ENCODE measurements around the gene METTL8. TPM values are rescaled to one million over a fixed set of nuclear protein-coding genes. Genes with fewer than 3 reads are reported as not detected.
A peak's percentile ranks its signal among the peaks of the same experiment; 100 is the strongest.

Gene METTL8
- total RNA-seq, 2 experiments from 2014 or later, result 20.4 to 33.7 TPM

DNA sequence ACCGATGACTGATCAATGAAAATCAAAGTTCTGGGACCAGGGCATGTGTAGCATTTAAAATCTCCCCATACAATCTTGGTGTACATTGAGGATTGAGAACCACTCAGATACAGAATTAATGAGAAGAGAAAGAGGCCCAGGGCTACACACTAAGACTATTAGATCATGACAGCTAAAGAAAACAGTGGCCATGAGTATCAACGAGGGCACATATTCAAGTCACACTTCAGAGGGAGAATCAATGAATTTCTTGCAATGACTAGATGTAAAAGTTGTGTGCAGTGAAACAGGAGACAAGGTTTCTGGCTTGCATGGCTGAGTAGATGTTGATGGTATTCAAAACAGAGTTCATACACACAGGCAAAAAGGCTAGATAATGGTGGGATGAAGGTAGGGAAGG lies 29.1 kb downstream of the METTL8 start:
- Mint-ChIP-seq H3K9me3 (ENCODE audit: low read depth) (peaks cover 9% of the 10 kb centered on the region), H3K27ac (no peak overlapping the region)
- CTCF ChIA-PET, result no interaction called here

DNA sequence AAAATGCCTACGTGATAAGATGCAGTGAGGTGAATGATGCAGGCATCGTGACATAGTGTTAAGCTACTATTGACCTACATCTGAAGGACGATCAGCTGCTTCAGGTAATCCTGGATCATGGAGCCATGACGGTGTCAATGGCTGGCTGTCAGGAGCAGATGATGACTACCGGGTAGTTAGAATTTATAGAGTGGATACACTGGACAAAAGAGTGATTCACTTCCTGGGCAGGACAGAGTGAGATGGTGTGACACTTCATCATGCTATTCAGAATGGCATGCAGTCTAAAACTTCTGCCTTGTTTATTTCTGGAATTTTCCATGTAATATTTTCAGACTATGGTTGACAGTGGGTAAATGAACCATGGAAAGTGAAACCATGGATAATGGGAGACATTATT lies 29.5 kb downstream of the METTL8 start:
- peaks cover 9% of the 10 kb centered on the region for H3K9me3 Mint-ChIP-seq (ENCODE audit: low read depth)
- peaks cover 46% of the 10 kb centered on the region for H3K36me3 Mint-ChIP-seq
- no peak overlapping the region for H3K4me3 Mint-ChIP-seq
- H3K27me3 Mint-ChIP-seq, result no peaks in the 10 kb centered on the region
- DNase-seq, result no peak
- no peak overlapping the region for H3K27ac Mint-ChIP-seq
- ATAC-seq, result no peak
- peaks cover 40% of the 10 kb centered on the region for H3K4me1 Mint-ChIP-seq
- CTCF ChIA-PET, result no interaction called here

More for the DNA sequence above, 29.1 kb downstream of the METTL8 start:
- H3K27me3 Mint-ChIP-seq, result no peaks in the 10 kb centered on the region
- peaks cover 42% of the 10 kb centered on the region for H3K4me1 Mint-ChIP-seq
- no peak overlapping the region for H3K4me3 Mint-ChIP-seq
- peaks cover 46% of the 10 kb centered on the region for H3K36me3 Mint-ChIP-seq
- DNase-seq (no peak), ATAC-seq (no peak)

DNA sequence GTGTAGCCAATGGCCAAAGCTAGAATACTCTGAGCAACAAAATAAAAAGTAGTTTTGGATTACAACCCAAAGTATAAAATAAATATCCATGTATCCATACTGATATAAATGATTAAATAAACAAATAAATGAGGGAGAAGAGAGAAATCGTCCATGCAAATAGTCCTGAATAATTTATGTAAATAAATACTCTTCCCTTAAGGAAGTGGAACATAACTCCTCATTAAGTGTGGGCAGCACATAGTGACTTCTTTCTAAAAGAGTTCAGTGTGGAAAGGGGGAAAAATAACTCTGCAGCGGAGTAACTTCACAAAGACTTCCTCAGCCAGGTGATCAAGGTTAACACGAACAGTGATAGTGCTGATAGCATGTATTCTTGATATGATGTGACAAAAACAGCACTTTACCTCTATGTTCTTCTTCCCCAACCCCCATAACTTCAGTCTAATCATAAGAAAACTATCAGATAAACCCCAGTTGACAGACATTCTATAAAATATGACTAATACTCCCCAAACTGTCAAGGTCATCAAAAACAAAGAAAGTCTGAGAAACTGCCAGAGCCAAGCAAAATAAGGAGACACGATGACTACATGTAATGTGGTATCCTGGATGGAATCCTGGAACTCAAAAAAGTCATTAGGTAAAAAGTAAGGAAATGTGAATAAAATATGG lies 30.7 kb downstream of the METTL8 start:
- H3K27me3 Mint-ChIP-seq, result no peaks in the 10 kb centered on the region

DNA sequence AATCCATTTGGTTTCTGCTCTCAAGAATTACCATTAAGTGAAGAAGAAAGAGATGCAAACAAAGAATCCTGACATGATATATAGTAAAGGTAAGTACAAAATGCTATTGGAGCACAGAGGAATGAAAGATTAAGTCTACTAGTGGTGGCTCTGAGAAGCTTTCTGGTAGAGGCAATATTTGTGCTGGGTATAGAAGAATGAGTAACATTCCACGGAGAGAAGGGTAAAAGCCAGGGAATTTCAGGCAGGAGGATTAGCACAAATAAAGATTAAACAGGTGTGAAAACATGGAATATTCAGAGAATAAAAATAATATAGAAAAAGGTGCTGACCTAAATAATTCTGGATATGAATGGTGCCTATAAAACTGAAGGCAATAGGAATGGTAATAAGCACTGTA lies 31.8 kb downstream of the METTL8 start:
- Mint-ChIP-seq H3K4me3 (no peak overlapping the region), H3K27ac (no peak overlapping the region), H3K27me3 (no peaks in the 10 kb centered on the region), H3K36me3 (peaks cover 56% of the 10 kb centered on the region), H3K4me1 (peaks cover 33% of the 10 kb centered on the region), H3K9me3 (ENCODE audit: low read depth) (peaks cover 10% of the 10 kb centered on the region)
- CTCF ChIA-PET, result interaction anchor here (1.3 kb wide), 1 partner anchor 15 kb away, joined by 3 read pairs; no protein-coding TSS in a partner anchor
- ATAC-seq (no peak), DNase-seq (no peak)

More for the DNA sequence above, 30.7 kb downstream of the METTL8 start:
- Mint-ChIP-seq H3K27ac (no peak overlapping the region), H3K4me3 (no peak overlapping the region), H3K9me3 (ENCODE audit: low read depth) (peaks cover 9% of the 10 kb centered on the region), H3K36me3 (peaks cover 49% of the 10 kb centered on the region), H3K4me1 (peaks cover 43% of the 10 kb centered on the region)
- DNase-seq (no peak), ATAC-seq (no peak)
- CTCF ChIA-PET, result no interaction called here

DNA sequence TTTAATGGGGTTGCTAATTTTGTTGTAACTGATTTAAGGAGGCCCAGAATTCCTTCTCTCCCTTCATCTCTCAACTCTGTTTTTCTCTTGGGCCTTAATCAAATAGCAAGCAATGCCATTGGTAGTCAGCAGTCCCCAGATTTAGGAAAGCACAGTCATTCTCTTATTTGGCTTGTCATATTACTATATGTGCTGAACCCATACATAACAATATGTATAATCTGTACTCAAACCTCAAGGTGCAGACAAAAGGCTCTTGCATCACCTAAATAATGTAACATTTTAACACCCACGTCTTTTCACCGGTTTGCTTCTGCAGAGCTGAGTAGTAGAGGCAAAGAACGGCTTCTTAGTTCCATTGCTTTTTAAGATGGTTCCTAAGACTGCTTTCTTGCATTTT lies 33.4 kb downstream of the METTL8 start:
- no peak for DNase-seq
- Mint-ChIP-seq H3K4me3 (no peak overlapping the region), H3K27ac (no peak overlapping the region), H3K27me3 (no peaks in the 10 kb centered on the region), H3K36me3 (peaks cover 51% of the 10 kb centered on the region), H3K4me1 (peaks cover 24% of the 10 kb centered on the region), H3K9me3 (ENCODE audit: low read depth) (peaks cover 10% of the 10 kb centered on the region)
- no peak for ATAC-seq
- CTCF ChIA-PET, result interaction anchor here (1.3 kb wide), 1 partner anchor 16 kb away, joined by 3 read pairs; no protein-coding TSS in a partner anchor

DNA sequence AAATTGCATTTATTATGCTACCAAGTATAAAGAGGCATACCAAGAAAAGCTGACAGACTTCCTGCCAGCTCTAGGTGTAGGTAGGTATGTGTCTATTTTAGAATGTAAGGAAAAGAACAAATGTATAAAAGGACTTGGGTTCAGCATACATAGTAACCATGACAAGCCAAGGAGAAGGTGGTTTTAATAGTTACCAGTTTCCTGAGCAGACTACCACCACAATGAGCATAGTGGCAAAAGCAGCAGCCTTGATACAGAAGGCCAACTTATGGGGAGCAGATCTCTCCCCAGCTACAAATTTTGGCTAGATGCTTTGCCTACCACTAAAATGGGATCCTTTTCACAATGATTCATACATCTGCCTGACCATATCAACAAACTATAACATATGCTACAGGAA lies 34.5 kb downstream of the METTL8 start:
- Mint-ChIP-seq H3K4me3 (no peak overlapping the region), H3K27ac (no peak overlapping the region), H3K36me3 (peaks cover 45% of the 10 kb centered on the region), H3K4me1 (peaks cover 18% of the 10 kb centered on the region), H3K27me3 (no peaks in the 10 kb centered on the region), H3K9me3 (ENCODE audit: low read depth) (peaks cover 10% of the 10 kb centered on the region)
- DNase-seq (no peak), ATAC-seq (peak; percentile 23)
- CTCF ChIA-PET, result interaction anchor here (1.1 to 1.5 kb wide), 3 partner anchors 9 to 17 kb away, joined by 3 to 5 read pairs (median 3); no protein-coding TSS in a partner anchor

DNA sequence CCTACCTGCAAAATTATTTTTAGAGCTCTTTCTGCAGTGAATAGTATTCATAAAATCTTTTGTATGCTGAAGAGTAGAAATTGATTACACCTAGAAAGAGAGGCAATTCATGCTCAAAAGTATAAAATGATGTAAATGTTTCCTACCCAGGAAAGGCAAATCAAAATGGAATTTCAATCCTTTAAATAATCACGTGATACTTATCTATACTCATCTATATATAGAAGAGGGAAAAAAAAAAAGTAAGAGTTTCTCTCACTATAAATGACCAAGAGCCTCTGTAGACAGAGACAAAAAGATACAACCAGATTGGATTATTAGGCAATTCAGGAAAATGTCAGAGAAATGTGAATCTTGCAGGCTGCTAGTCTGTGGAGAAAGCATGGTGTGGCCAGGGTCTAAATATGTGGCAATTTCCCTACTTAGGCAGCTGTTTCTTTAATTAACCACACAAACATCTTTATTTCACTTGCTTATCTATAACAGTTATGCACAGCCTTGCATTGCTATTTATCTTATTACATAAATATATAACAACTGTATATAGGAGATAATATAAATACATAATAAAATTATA lies 39.5 kb downstream of the METTL8 start:
- Mint-ChIP-seq H3K4me1 (peaks cover 34% of the 10 kb centered on the region), H3K27ac (no peak overlapping the region), H3K36me3 (peaks cover 24% of the 10 kb centered on the region), H3K27me3 (no peaks in the 10 kb centered on the region), H3K4me3 (no peak overlapping the region), H3K9me3 (ENCODE audit: low read depth) (peaks cover 4% of the 10 kb centered on the region)
- DNase-seq, result no peak
- CTCF ChIA-PET, result interaction anchor here (0.8 kb wide), 1 partner anchor 22 kb away, joined by 3 read pairs; no protein-coding TSS in a partner anchor
- no peak for ATAC-seq

DNA sequence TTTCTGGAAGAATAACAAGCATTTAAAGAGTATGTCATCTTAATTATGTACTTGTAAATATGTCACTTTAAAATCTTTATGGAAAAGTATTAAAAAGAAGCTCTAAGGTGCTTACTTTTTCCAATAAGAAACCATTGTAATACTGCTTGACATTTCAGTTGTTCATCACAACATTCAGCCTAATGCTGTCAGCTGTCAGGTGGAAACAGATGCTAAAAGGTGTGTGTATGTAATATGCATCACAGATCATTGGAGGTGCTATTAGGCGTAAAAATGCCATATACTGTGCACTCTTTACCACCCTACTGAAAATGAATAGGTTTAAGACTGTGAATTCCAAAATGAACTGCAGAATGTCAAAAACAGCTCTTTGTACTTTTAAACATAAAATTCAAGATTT lies 40.3 kb downstream of the METTL8 start:
- DNase-seq (no peak), ATAC-seq (no peak)
- no peak overlapping the region for H3K4me3 Mint-ChIP-seq
- peaks cover 24% of the 10 kb centered on the region for H3K36me3 Mint-ChIP-seq
- peaks cover 29% of the 10 kb centered on the region for H3K4me1 Mint-ChIP-seq
- CTCF ChIA-PET, result interaction anchor here (0.6 to 0.7 kb wide), 2 partner anchors 12 to 434 kb away, joined by 3 to 5 read pairs; no protein-coding TSS in a partner anchor
- no peak overlapping the region for H3K27ac Mint-ChIP-seq
- peaks cover 4% of the 10 kb centered on the region for H3K9me3 Mint-ChIP-seq (ENCODE audit: low read depth)
- H3K27me3 Mint-ChIP-seq, result no peaks in the 10 kb centered on the region

DNA sequence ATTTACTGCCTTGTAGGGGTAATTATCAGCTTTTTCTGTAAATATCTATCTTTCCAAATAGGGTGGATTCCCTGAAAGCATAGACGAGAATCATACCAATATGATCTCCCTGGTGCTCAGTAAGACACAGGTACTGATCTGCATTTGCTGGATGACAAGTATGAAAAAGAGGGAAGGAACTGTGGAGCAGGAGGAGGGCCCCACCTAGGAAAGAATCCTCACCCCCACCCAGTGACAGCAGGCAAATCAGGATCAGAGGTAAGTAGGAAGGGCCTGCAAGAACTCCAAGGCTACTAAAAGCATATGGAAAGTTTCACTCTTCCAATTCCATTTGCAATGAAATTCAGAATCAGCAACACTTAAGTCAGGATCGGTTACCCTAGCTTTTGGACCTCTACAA lies 42.3 kb downstream of the METTL8 start:
- no peak overlapping the region for H3K4me3 Mint-ChIP-seq
- CTCF ChIA-PET, result no interaction called here
- H3K27me3 Mint-ChIP-seq, result no peaks in the 10 kb centered on the region
- peaks cover 2% of the 10 kb centered on the region for H3K9me3 Mint-ChIP-seq (ENCODE audit: low read depth)
- DNase-seq (no peak), ATAC-seq (no peak)
- H3K27ac Mint-ChIP-seq, result no peak overlapping the region
- peaks cover 15% of the 10 kb centered on the region for H3K36me3 Mint-ChIP-seq
- peaks cover 27% of the 10 kb centered on the region for H3K4me1 Mint-ChIP-seq

DNA sequence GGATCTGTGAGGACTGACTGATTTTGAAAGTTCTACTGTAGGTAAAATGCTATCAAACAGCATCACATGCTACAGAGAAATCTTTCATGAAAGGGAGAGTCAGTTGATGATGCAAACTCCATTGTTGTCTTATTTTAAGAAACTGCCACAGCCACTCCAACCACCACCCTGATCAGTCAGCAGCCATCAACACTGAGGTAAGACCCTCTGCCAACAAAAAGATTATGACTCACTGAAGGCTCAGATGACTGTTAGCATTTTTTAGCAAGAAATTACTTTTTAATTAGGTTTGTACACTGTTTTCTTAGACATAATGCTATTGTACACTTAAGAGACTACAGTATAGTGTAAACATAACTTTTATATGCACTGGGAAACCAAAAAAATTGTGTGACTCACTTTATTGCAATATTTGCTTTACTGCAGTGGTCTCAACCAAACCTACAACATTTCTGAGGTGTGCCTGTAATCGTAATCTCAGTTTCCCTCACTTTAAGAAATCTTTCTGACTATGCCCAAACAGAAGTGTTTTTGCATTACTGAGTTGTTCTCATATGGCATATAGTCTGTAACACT lies 42.8 kb downstream of the METTL8 start:
- Mint-ChIP-seq H3K27ac (no peak overlapping the region), H3K9me3 (ENCODE audit: low read depth) (no peaks in the 10 kb centered on the region), H3K36me3 (peaks cover 15% of the 10 kb centered on the region), H3K4me1 (peaks cover 27% of the 10 kb centered on the region), H3K4me3 (no peak overlapping the region), H3K27me3 (no peaks in the 10 kb centered on the region)
- DNase-seq, result peak; percentile 70
- CTCF ChIA-PET, result no interaction called here
- peak; percentile 75 for ATAC-seq

DNA sequence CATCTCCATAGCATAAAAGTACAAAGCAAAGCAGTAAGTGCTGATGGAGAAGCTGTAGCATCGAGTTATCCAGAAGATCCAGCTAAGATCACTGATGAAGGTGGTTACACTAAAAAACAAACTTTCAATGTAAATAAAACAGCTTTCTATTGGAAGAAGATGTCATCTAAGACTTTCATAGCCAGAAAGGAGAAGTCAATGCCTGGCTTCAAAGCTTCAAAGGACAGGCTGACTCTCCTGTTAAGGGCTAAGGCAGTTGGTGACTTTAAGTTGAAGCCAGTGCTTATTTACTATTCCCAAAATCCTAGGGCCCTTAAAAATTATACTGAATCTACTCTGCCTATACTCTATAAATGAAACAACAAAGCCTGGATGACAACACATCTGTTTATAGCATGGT lies 44.0 kb downstream of the METTL8 start:
- no peaks in the 10 kb centered on the region for H3K9me3 Mint-ChIP-seq (ENCODE audit: low read depth)
- ATAC-seq (no peak), DNase-seq (no peak)
- no peak overlapping the region for H3K4me3 Mint-ChIP-seq
- CTCF ChIA-PET, result no interaction called here
- H3K4me1 Mint-ChIP-seq, result peaks cover 29% of the 10 kb centered on the region
- H3K27ac Mint-ChIP-seq, result no peak overlapping the region
- H3K27me3 Mint-ChIP-seq, result no peaks in the 10 kb centered on the region
- peaks cover 15% of the 10 kb centered on the region for H3K36me3 Mint-ChIP-seq

DNA sequence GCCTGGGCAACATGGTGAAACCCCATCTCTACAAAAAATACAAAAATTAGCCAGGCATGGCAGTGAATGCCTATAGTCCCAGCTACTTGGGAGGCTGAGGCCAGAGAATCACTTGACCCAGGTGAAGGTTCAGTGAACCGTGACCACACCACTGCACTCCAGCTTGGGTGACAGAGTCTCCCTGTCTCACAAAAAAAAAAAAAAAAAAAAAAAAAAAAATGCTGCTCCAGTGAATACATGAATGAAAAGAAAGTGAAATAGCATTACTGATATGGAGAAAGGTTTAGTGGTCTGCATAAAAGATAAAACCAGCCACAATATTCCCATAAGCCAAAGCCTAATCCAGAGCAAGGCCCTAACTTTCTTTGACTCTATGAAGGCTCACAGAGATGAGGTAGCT lies 44.5 kb downstream of the METTL8 start:
- Mint-ChIP-seq H3K9me3 (ENCODE audit: low read depth) (no peaks in the 10 kb centered on the region), H3K27me3 (no peaks in the 10 kb centered on the region), H3K27ac (no peak overlapping the region), H3K36me3 (peaks cover 15% of the 10 kb centered on the region), H3K4me3 (no peak overlapping the region), H3K4me1 (peaks cover 29% of the 10 kb centered on the region)
- CTCF ChIA-PET, result interaction anchor here (1.5 kb wide), 1 partner anchor 9 kb away, joined by 5 read pairs; no protein-coding TSS in a partner anchor
- no peak for ATAC-seq
- DNase-seq, result no peak

DNA sequence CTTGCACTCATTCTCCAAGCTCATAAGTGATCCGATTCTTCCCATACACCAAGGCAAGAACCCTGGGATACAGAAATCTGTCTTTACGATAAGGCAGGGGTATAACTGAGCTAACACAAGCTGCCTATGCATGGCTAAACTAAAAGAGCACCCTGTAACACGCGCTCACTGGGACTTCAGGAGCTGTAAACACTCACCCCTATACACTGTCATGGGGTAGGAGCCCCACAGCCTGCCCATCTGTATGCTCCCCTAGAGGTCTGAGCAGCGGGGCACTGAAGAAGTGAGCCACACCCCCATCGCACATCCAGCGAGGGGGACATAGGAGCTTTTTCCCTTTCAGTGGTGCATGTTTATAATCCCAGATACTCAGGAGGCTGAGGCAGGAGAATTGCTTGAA lies 46.7 kb downstream of the METTL8 start:
- H3K4me3 Mint-ChIP-seq, result no peak overlapping the region
- CTCF ChIA-PET, result interaction anchor here (1.0 kb wide), 1 partner anchor 29 kb away, joined by 3 read pairs; no protein-coding TSS in a partner anchor
- DNase-seq, result no peak
- no peak overlapping the region for H3K27ac Mint-ChIP-seq
- ATAC-seq, result no peak
- H3K36me3 Mint-ChIP-seq, result peaks cover 23% of the 10 kb centered on the region
- H3K4me1 Mint-ChIP-seq, result peaks cover 26% of the 10 kb centered on the region
- H3K27me3 Mint-ChIP-seq, result no peaks in the 10 kb centered on the region
- H3K9me3 Mint-ChIP-seq (ENCODE audit: low read depth), result no peaks in the 10 kb centered on the region

DNA sequence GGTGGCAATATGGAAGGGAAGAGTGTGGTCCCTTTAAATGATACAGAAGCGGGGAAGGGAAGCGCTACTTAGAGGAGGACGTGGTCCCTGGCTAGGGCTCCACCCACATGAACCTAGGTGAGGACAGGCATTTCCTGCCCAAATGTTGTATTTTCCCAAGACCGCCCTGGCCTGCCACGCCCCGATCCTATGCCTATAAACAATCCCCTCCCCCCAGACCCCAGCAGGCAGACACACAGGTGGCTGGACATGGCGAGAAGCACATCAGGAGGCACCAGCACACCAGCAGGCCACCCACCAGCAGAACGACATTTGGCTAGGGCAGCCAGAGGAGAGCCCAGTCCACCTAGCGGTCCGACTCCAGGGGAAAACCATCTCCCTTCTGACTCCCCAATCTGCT lies 47.2 kb downstream of the METTL8 start:
- H3K4me1 Mint-ChIP-seq, result peaks cover 23% of the 10 kb centered on the region
- CTCF ChIA-PET, result interaction anchor here (1.0 kb wide), 1 partner anchor 29 kb away, joined by 3 read pairs; no protein-coding TSS in a partner anchor

More for the DNA sequence above, 47.2 kb downstream of the METTL8 start:
- DNase-seq (no peak), ATAC-seq (no peak)
- peaks cover 24% of the 10 kb centered on the region for H3K36me3 Mint-ChIP-seq
- H3K27ac Mint-ChIP-seq, result peak overlapping the region; percentile 14
- no peaks in the 10 kb centered on the region for H3K27me3 Mint-ChIP-seq
- H3K9me3 Mint-ChIP-seq (ENCODE audit: low read depth), result no peaks in the 10 kb centered on the region
- no peak overlapping the region for H3K4me3 Mint-ChIP-seq

All from activated CD8-positive, alpha-beta memory T cell treated with anti-CD3 and anti-CD28 coated beads, Interleukin-2, amount 10 ng/mL, durations not matched to agents 7 days and 5 days (primary cell).